Common myeloid progenitor, CD34-positive (primary cell): ENCODE results near the gene ARMC3.

Experiments used
- CTCF ChIA-PET: fragments of 350-600 bp; sonication (Branson Sonifier 250); formaldehyde crosslinking; loops from one replicate; lab custom pipeline; 2021; ENCODE audit warnings: antibody characterized with exemption; lab: Charles Lee
- POLR2A ChIA-PET: fragments of 350-600 bp; sonication (Branson Sonifier 250); formaldehyde crosslinking; loops from one replicate; lab custom pipeline; 2021; ENCODE audit warnings: antibody characterized with exemption; lab: Charles Lee
- DNase-seq, 3 donors: peaks; one replicate each; pipeline versions ENCODE4 v3.0.0 to v3.0.0-alpha.2; 2013
- H3K27ac ChIP-seq, 2 experiments: 1 replicate in 1 of 2; 2 replicates in 1 of 2; pipeline ENCODE4 v1.7.0; 2013; ENCODE audit warnings: inconsistent platforms in 2 of 2, low read length in 2 of 2, mild to moderate bottlenecking in 2 of 2, low read depth in 1 of 2, moderate library complexity in 1 of 2; ENCODE audit not compliant: severe bottlenecking in 2 of 2, insufficient read depth in 1 of 2, poor library complexity in 1 of 2
- H3K27me3 ChIP-seq, 5 experiments: replicated peaks in 2 of 5; 1 replicate in 3 of 5; 2 replicates in 2 of 5; pipeline versions ENCODE4 v1.6.1 to v1.7.0; 2013; ENCODE audit warnings: low read length in 4 of 5, mild to moderate bottlenecking in 2 of 5, moderate library complexity in 2 of 5, inconsistent platforms in 1 of 5; ENCODE audit not compliant: insufficient read depth in 5 of 5, control insufficient read depth in 4 of 5
- H3K36me3 ChIP-seq, 4 experiments: 1 replicate in 2 of 4; 2 replicates in 2 of 4; pipeline versions ENCODE4 v1.6.1 to v1.7.0; 2013; ENCODE audit warnings: low read length in 3 of 4, control low read depth in 1 of 4, mild to moderate bottlenecking in 1 of 4; ENCODE audit not compliant: control insufficient read depth in 4 of 4, insufficient read depth in 4 of 4
- H3K4me1 ChIP-seq, 4 experiments: 1 replicate in 3 of 4; 2 replicates in 1 of 4; pipeline versions ENCODE4 v1.6.1 to v1.7.1; 2013; ENCODE audit warnings: low read length in 3 of 4, mild to moderate bottlenecking in 3 of 4, control low read depth in 1 of 4, inconsistent platforms in 1 of 4, moderate library complexity in 1 of 4; ENCODE audit not compliant: control insufficient read depth in 4 of 4, insufficient read depth in 4 of 4; ENCODE audit errors: control extremely low read depth in 1 of 4
- H3K4me3 ChIP-seq, 7 experiments: 1 replicate in 4 of 7; 2 replicates in 3 of 7; pipeline versions ENCODE4 v1.5.1 to v1.7.0; 2013; ENCODE audit warnings: mild to moderate bottlenecking in 7 of 7, low read length in 6 of 7, moderate library complexity in 6 of 7, inconsistent platforms in 2 of 7, low read depth in 2 of 7, control low read depth in 1 of 7; ENCODE audit not compliant: insufficient read depth in 4 of 7, control insufficient read depth in 1 of 7; ENCODE audit errors: extremely low read depth in 1 of 7
- H3K9me3 ChIP-seq, 5 experiments: 1 replicate in 4 of 5; 2 replicates in 1 of 5; pipeline versions ENCODE4 v1.6.1 to v1.7.1; 2013; ENCODE audit warnings: low read length in 4 of 5, mild to moderate bottlenecking in 2 of 5, inconsistent platforms in 1 of 5, low read depth in 1 of 5, moderate library complexity in 1 of 5; ENCODE audit not compliant: control insufficient read depth in 4 of 5, insufficient read depth in 2 of 5; ENCODE audit errors: control extremely low read depth in 1 of 5
- WGBS: methylation state at CpG from one replicate; pipeline ENCODE4 v1.1.5; 2013; ENCODE audit not compliant: insufficient coverage; 5-methylcytosine and 5-hydroxymethylcytosine counted together

The ARMC3 gene

GRCh38 chr10:22954970-22955369, 27.1 kb downstream of the ARMC3 start:
- H3K4me1 ChIP-seq: no peaks in the 10 kb centered on the region
- WGBS: 100% methylated on average over 1 of the region's 3 CpGs
- H3K27me3 ChIP-seq: no peaks in the 10 kb centered on the region
- H3K9me3 ChIP-seq: peaks cover 0 to 10% (median 3%) of the 10 kb centered on the region in 5 experiments
- ChIA-PET POLR2A (interaction anchor here (0.7 kb wide), 1 partner anchor 682 kb away, joined by 3 read pairs; no protein-coding TSS in a partner anchor), CTCF (interaction anchor here (0.6 to 1.2 kb wide), 2 partner anchors 9 to 1529 kb away, joined by 3 to 4 read pairs; no protein-coding TSS in a partner anchor)
- DNase-seq: no peak
- no peak overlapping the region for H3K27ac ChIP-seq
- H3K36me3 ChIP-seq: no peaks in the 10 kb centered on the region
- H3K4me3 ChIP-seq: no peak overlapping the region

- Histone ChIP-seq H3K4me3 (no peak overlapping the region), H3K9me3 (peaks cover 0 to 3% (median 0%) of the 10 kb centered on the region in 5 experiments), H3K27ac (no peak overlapping the region), H3K4me1 (no peaks in the 10 kb centered on the region), H3K36me3 (no peaks in the 10 kb centered on the region), H3K27me3 (no peaks in the 10 kb centered on the region)
- CTCF ChIA-PET: no interaction called here
- POLR2A ChIA-PET: no interaction called here
- no peak for DNase-seq
- no CpG with 5 or more reads among the region's 2 CpGs for WGBS
These were observed 30.5 kb downstream of the ARMC3 start for GRCh38 chr10:22958338-22958737.

- Histone ChIP-seq H3K36me3 (no peaks in the 10 kb centered on the region), H3K4me3 (no peak overlapping the region), H3K27me3 (no peaks in the 10 kb centered on the region), H3K27ac (no peak overlapping the region), H3K4me1 (no peaks in the 10 kb centered on the region), H3K9me3 (no peaks in the 10 kb centered on the region)
- DNase-seq: no peak
- ChIA-PET CTCF (interaction anchor here (1.3 kb wide), 1 partner anchor 44 kb away, joined by 3 read pairs; no protein-coding TSS in a partner anchor), POLR2A (no interaction called here)
- 100% methylated on average over 1 of the region's 2 CpGs for WGBS
These were observed 31.4 kb downstream of the ARMC3 start for GRCh38 chr10:22959292-22959691.

GRCh38 chr10:22959950-22960349, 32.1 kb downstream of the ARMC3 start:
- H3K4me1 ChIP-seq: no peaks in the 10 kb centered on the region
- H3K36me3 ChIP-seq: no peaks in the 10 kb centered on the region
- CTCF ChIA-PET: interaction anchor here (1.3 kb wide), 1 partner anchor 45 kb away, joined by 3 read pairs; no protein-coding TSS in a partner anchor
- POLR2A ChIA-PET: no interaction called here
- no peak overlapping the region for H3K4me3 ChIP-seq
- H3K27ac ChIP-seq: no peak overlapping the region
- 100% methylated on average over 1 of the region's 3 CpGs for WGBS
- no peaks in the 10 kb centered on the region for H3K27me3 ChIP-seq
- DNase-seq: no peak
- no peaks in the 10 kb centered on the region for H3K9me3 ChIP-seq

GRCh38 chr10:22962817-22963216, 35.0 kb downstream of the ARMC3 start:
- ChIA-PET POLR2A (no interaction called here), CTCF (no interaction called here)
- Histone ChIP-seq H3K36me3 (no peaks in the 10 kb centered on the region), H3K9me3 (no peaks in the 10 kb centered on the region), H3K27ac (no peak overlapping the region), H3K4me1 (no peaks in the 10 kb centered on the region), H3K27me3 (no peaks in the 10 kb centered on the region), H3K4me3 (no peak overlapping the region)
- WGBS: no CpG with 5 or more reads among the region's 1 CpG
- no peak for DNase-seq

- POLR2A ChIA-PET: no interaction called here
- WGBS: 92% methylated on average over 2 of the region's 5 CpGs
- H3K27me3 ChIP-seq: no peaks in the 10 kb centered on the region
- H3K4me3 ChIP-seq: no peak overlapping the region
- no peak for DNase-seq
- CTCF ChIA-PET: interaction anchor here (0.6 kb wide), 1 partner anchor 152 kb away, joined by 3 read pairs; no protein-coding TSS in a partner anchor
- no peaks in the 10 kb centered on the region for H3K36me3 ChIP-seq
- H3K27ac ChIP-seq: no peak overlapping the region
- no peaks in the 10 kb centered on the region for H3K4me1 ChIP-seq
- no peaks in the 10 kb centered on the region for H3K9me3 ChIP-seq
These were observed 41.9 kb downstream of the ARMC3 start for GRCh38 chr10:22969704-22970103.

GRCh38 chr10:22976534-22976933, 48.7 kb downstream of the ARMC3 start:
- H3K4me1 ChIP-seq: no peaks in the 10 kb centered on the region
- no peaks in the 10 kb centered on the region for H3K36me3 ChIP-seq
- H3K27ac ChIP-seq: no peak overlapping the region
- H3K9me3 ChIP-seq: no peaks in the 10 kb centered on the region
- ChIA-PET POLR2A (no interaction called here), CTCF (no interaction called here)
- DNase-seq: no peak
- WGBS: 100% methylated on average over 1 of the region's 1 CpG
- no peak overlapping the region for H3K4me3 ChIP-seq
- H3K27me3 ChIP-seq: no peaks in the 10 kb centered on the region
